Measurements from ENCODE around the gene NUDT16L1. TPM values are rescaled to one million over a fixed set of nuclear protein-coding genes. Genes with fewer than 3 reads are reported as not detected.
"Not testable (repeated sequence)": the region's sequence is repeated elsewhere in the genome, so short reads cannot be mapped to it uniquely, and the experiment has no call there.

NUDT16L1 gene
- polyA plus RNA-seq, 3 donors = 40.0 to 62.7 (median 41.1) TPM

DNA sequence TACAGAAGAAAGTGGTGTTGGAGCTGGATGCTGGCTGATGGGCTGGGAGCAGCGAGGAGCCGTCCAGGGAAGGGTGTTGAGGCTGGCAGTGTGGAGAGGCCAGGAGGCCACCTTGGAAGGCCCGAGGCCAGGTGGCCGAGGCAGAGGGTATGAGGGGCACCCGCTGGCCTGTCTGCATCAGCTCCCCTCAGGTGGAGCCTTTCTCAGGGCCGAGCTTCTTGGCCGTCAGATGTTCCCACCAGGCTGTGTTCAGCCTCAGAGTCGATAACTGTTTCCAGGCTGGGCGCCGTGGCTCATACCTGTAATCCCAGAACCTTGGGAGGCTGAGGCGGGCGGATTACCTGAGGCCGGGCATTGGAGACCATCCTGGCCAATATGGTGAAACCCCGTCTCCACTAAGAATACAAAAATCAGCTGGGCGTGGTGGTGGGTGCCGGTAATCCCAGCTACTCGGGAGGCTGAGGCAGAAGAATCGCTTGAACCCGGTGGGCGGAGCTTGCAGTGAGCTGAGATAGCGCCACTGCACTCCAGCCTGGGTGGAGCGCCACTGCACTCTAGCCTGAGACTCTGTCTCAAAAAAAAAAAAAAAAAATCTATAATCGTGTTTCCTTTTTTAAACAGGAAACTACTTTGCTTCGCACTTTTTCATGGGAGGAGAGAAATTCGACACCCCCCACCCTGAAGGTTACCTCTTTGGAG is 43.5 kb upstream of the NUDT16L1 start:
- Histone ChIP-seq H3K27ac (ENCODE audit: low read depth in 1 of 2, low read length in 2 of 2) (peak overlapping the region; percentile 6 to 44), H3K9me3 (replicated peaks in 1 of 2; ENCODE audit: control insufficient read depth in 1 of 2, insufficient read depth in 1 of 2, low read length in 2 of 2) (peaks cover 0 to 3% of the 10 kb centered on the region in 2 donors), H3K4me3 (replicated peaks in 1 of 3; ENCODE audit: low read depth in 2 of 3, low read length in 3 of 3) (no peak overlapping the region), H3K36me3 (replicated peaks in 1 of 2; ENCODE audit: control insufficient read depth in 1 of 2, insufficient read depth in 2 of 2, low read length in 2 of 2) (peaks cover 51 to 80% of the 10 kb centered on the region in 2 donors), H3K4me1 (ENCODE audit: control insufficient read depth in 1 of 2, insufficient read depth in 2 of 2, low read length in 2 of 2) (peaks cover 4 to 11% of the 10 kb centered on the region in 2 donors), H3K79me2 (ENCODE audit: insufficient read depth, low read length) (peaks cover 62% of the 10 kb centered on the region), H3K27me3 (ENCODE audit: control insufficient read depth in 2 of 2, insufficient read depth in 2 of 2, low read length in 2 of 2) (no peaks in the 10 kb centered on the region), H3K9ac (ENCODE audit: insufficient read depth, low read length, poor library complexity, severe bottlenecking) (no peak overlapping the region), H4K20me1 (ENCODE audit: insufficient read depth, low read length) (peaks cover 89% of the 10 kb centered on the region), H2AFZ (ENCODE audit: insufficient read depth, low read depth, low read length, poor library complexity, severe bottlenecking) (no peak overlapping the region), H3K4me2 (replicated peaks; ENCODE audit: extremely low read depth, low read length, poor library complexity, severe bottlenecking) (no peak overlapping the region)
- intact Hi-C loops (cut with micrococcal nuclease) = loop anchor here in 1 of 2 donors (5.0 kb wide), 1 partner anchor 38 kb away; the partner anchor contains the start of gene UBALD1
- peak overlapping the region; percentile 60 to 76 (median 69) for H3K27ac Mint-ChIP-seq
- H3K27me3 Mint-ChIP-seq (ENCODE audit: low read depth in 3 of 3) = no peaks in the 10 kb centered on the region
- H3K36me3 Mint-ChIP-seq = peaks cover 56 to 89% of the 10 kb centered on the region in 2 donors
- H3K4me3 Mint-ChIP-seq = no peak overlapping the region
- 98% methylated on average over 22 of the region's 25 CpGs for WGBS (ENCODE audit: insufficient coverage)
- no peak for DNase-seq
- TF ChIP-seq, protein P1, sequence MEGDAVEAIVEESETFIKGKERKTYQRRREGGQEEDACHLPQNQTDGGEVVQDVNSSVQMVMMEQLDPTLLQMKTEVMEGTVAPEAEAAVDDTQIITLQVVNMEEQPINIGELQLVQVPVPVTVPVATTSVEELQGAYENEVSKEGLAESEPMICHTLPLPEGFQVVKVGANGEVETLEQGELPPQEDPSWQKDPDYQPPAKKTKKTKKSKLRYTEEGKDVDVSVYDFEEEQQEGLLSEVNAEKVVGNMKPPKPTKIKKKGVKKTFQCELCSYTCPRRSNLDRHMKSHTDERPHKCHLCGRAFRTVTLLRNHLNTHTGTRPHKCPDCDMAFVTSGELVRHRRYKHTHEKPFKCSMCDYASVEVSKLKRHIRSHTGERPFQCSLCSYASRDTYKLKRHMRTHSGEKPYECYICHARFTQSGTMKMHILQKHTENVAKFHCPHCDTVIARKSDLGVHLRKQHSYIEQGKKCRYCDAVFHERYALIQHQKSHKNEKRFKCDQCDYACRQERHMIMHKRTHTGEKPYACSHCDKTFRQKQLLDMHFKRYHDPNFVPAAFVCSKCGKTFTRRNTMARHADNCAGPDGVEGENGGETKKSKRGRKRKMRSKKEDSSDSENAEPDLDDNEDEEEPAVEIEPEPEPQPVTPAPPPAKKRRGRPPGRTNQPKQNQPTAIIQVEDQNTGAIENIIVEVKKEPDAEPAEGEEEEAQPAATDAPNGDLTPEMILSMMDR (IDR thresholded peaks at IDR 0.05) = no peak
- H3K4me1 Mint-ChIP-seq = peaks cover 9% of the 10 kb centered on the region
- no peaks in the 10 kb centered on the region for H3K9me3 Mint-ChIP-seq

DNA sequence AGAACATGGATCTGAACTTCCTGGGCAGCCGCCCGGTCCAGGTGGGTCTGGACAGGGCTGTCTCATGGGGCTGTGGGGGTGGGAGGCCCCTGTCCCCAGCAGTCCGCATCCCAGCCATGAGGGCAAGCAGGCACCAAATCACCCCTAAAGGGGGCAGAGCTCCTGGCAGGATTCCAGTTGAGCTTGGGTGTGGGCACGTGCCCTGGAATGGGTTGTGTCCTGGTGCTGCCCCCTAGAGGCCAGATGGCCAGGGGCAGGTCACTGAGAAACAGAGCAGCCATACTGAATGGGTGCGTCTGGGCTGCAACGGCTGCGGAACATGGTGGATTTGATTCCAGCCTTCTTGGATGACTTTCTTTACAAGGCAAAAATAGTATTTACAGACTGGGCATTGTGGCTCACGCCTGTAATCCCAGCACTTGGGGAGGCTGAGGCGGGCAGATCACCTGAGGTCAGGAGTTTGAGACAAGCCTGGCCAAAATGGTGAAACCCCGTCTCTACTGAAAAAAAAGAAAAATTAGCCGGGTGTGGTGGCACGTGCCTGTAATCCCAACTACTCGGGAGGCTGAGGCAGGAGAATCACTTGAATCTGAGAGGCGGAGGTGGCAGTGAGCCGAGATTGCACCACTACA is 42.8 kb upstream of the NUDT16L1 start:
- not testable (repeated sequence) for H3K27me3 Mint-ChIP-seq (ENCODE audit: low read depth in 3 of 3); H3K27me3 ChIP-seq (ENCODE audit: control insufficient read depth in 2 of 2, insufficient read depth in 2 of 2, low read length in 2 of 2); H3K4me3 ChIP-seq (replicated peaks in 1 of 3; ENCODE audit: low read depth in 2 of 3, low read length in 3 of 3); H3K4me1 Mint-ChIP-seq; H2AFZ ChIP-seq (ENCODE audit: insufficient read depth, low read depth, low read length, poor library complexity, severe bottlenecking); H3K4me2 ChIP-seq (replicated peaks; ENCODE audit: extremely low read depth, low read length, poor library complexity, severe bottlenecking); H3K9me3 Mint-ChIP-seq; H3K9me3 ChIP-seq (replicated peaks in 1 of 2; ENCODE audit: control insufficient read depth in 1 of 2, insufficient read depth in 1 of 2, low read length in 2 of 2); H3K9ac ChIP-seq (ENCODE audit: insufficient read depth, low read length, poor library complexity, severe bottlenecking); H3K4me3 Mint-ChIP-seq
- peaks cover 56 to 89% of the 10 kb centered on the region in 2 donors for H3K36me3 Mint-ChIP-seq
- intact Hi-C loops (cut with micrococcal nuclease) = loop anchor here in 1 of 2 donors (5.0 kb wide), 1 partner anchor 38 kb away; the partner anchor contains the start of gene UBALD1
- peaks cover 89% of the 10 kb centered on the region for H4K20me1 ChIP-seq (ENCODE audit: insufficient read depth, low read length)
- H3K27ac Mint-ChIP-seq = peak overlapping the region; percentile 5 to 79 (median 70)
- DNase-seq = peak; percentile 81 to 89 (median 83)
- peak overlapping the region; percentile 6 to 11 for H3K27ac ChIP-seq (ENCODE audit: low read depth in 1 of 2, low read length in 2 of 2)
- peaks cover 60% of the 10 kb centered on the region for H3K79me2 ChIP-seq (ENCODE audit: insufficient read depth, low read length)
- TF ChIP-seq, protein P1 (IDR thresholded peaks at IDR 0.05) = peak; percentile 95
- 80% methylated on average over 10 of the region's 15 CpGs for WGBS (ENCODE audit: insufficient coverage)
- H3K36me3 ChIP-seq (replicated peaks in 1 of 2; ENCODE audit: control insufficient read depth in 1 of 2, insufficient read depth in 2 of 2, low read length in 2 of 2) = peaks cover 58 to 82% of the 10 kb centered on the region in 2 donors
- peaks cover 4 to 11% of the 10 kb centered on the region in 2 donors for H3K4me1 ChIP-seq (ENCODE audit: control insufficient read depth in 1 of 2, insufficient read depth in 2 of 2, low read length in 2 of 2)
